GM23248 (cell line): Measurements from ENCODE around the gene CCDC73.

Experiments used
- EZH2 ChIP-seq: fragments of 200-600 bp; sonication (generic); IDR thresholded peaks from 2 replicates; pipeline ENCODE4 v1.6.1; 2018; ENCODE audit warnings: antibody characterized with exemption, mild to moderate bottlenecking; ENCODE audit not compliant: insufficient read depth, poor library complexity, severe bottlenecking
- EZH2phosphoT487 ChIP-seq: fragments of 200-600 bp; sonication (generic); IDR thresholded peaks from 2 replicates; pipeline ENCODE4 v1.6.1; 2018; ENCODE audit warnings: antibody characterized with exemption, moderate library complexity, mild to moderate bottlenecking, low read depth; ENCODE audit not compliant: insufficient read depth

- no peak for TF ChIP-seq EZH2phosphoT487
- no peak for TF ChIP-seq EZH2
These were observed 183.6 kb downstream of the CCDC73 start for GRCh38 chr11:32610797-32611352.
